ENCODE measurements around the gene PSTPIP2. TPM values are rescaled to one million over a fixed set of nuclear protein-coding genes. Genes with fewer than 3 reads are reported as not detected.
"Not testable (repeated sequence)": the region's sequence is repeated elsewhere in the genome, so short reads cannot be mapped to it uniquely, and the experiment has no call there.

The PSTPIP2 gene
- total and polyA plus RNA-seq, 7 donors: 0.48 to 18.8 (median 7.0) TPM

GRCh38 chr18:45967007-45967706, 104.9 kb downstream of the PSTPIP2 start, which contains the start of gene EPG5:
Gene EPG5, minus strand, starts transcription at chr18:45967329. Its CDS starts 90 bp downstream, at chr18:45967239.
- ATAC-seq: peak; percentile 99 to 100 (median 99)
- intact Hi-C loops (cut with DNase I): loop anchor here (5.0 kb wide), 1 partner anchor 105 kb away; the partner anchor contains the start of gene PSTPIP2 (in 2 of the 2)
- Histone ChIP-seq H3K4me1 (peaks cover 24% of the 10 kb centered on the region), H3K9me3 (no peaks in the 10 kb centered on the region), H3K27me3 (ENCODE audit: insufficient read depth in 3 of 3, low read length in 2 of 3) (no peaks in the 10 kb centered on the region), H3K4me3 (peak within 1 kb of the TSS; percentile 93), H3K36me3 (ENCODE audit: insufficient read depth in 1 of 2, low read depth in 1 of 2) (peaks cover 0 to 10% of the 10 kb centered on the region in 2 donors), H3K27ac (peak within 1 kb of the TSS; percentile 88)
- no peak for TF ChIP-seq CTCF (IDR thresholded peaks at IDR 0.05)
- 0 to 1% (median 1%) methylated on average over 49 to 50 of the region's 50 CpGs for WGBS, 3 donors
- DNase-seq: peak; percentile 95 to 96

- Histone ChIP-seq H3K36me3 (ENCODE audit: insufficient read depth in 1 of 2, low read depth in 1 of 2) (peaks cover 0 to 10% of the 10 kb centered on the region in 2 donors), H3K4me1 (peaks cover 33% of the 10 kb centered on the region)
- DNase-seq; H3K4me3 ChIP-seq; H3K27ac ChIP-seq; ATAC-seq; H3K9me3 ChIP-seq; H3K27me3 ChIP-seq (ENCODE audit: insufficient read depth in 3 of 3, low read length in 2 of 3): not testable (repeated sequence)
- WGBS, 3 donors: 96 to 98% (median 98%) methylated on average over 5 of the region's 5 CpGs
- intact Hi-C loops (cut with DNase I): loop anchor here (5.0 kb wide), 1 partner anchor 107 kb away; the partner anchor contains the start of gene PSTPIP2 (in 2 of the 2)
These were observed 107.1 kb downstream of the PSTPIP2 start for GRCh38 chr18:45964913-45965312.

- peak overlapping the region; percentile 56 for H3K27ac ChIP-seq
- TF ChIP-seq CTCF (IDR thresholded peaks at IDR 0.05): no peak
- peaks cover 0 to 10% of the 10 kb centered on the region in 2 donors for H3K36me3 ChIP-seq (ENCODE audit: insufficient read depth in 1 of 2, low read depth in 1 of 2)
- ATAC-seq (no peak), DNase-seq (no peak)
- H3K27me3 ChIP-seq (ENCODE audit: insufficient read depth in 3 of 3, low read length in 2 of 3): no peaks in the 10 kb centered on the region
- H3K4me3 ChIP-seq: no peak overlapping the region
- WGBS, 3 donors: 85 to 92% (median 90%) methylated on average over 5 of the region's 5 CpGs
- intact Hi-C loops (cut with DNase I): no loop called here
- no peaks in the 10 kb centered on the region for H3K9me3 ChIP-seq
- H3K4me1 ChIP-seq: peaks cover 44% of the 10 kb centered on the region
These were observed 109.2 kb downstream of the PSTPIP2 start for GRCh38 chr18:45962866-45963265.

- DNase-seq: no peak
- WGBS, 3 donors: 55 to 67% (median 57%) methylated on average over 2 of the region's 2 CpGs
- peak in 2 of 4 donors; percentile 48 to 65 for ATAC-seq
- H3K36me3 ChIP-seq (ENCODE audit: insufficient read depth in 1 of 2, low read depth in 1 of 2): peaks cover 0 to 10% of the 10 kb centered on the region in 2 donors
- intact Hi-C loops (cut with DNase I): no loop called here
- no peak for TF ChIP-seq CTCF (IDR thresholded peaks at IDR 0.05)
- no peaks in the 10 kb centered on the region for H3K9me3 ChIP-seq
- no peaks in the 10 kb centered on the region for H3K27me3 ChIP-seq (ENCODE audit: insufficient read depth in 3 of 3, low read length in 2 of 3)
- H3K27ac ChIP-seq: peak overlapping the region; percentile 56
- no peak overlapping the region for H3K4me3 ChIP-seq
- peaks cover 45% of the 10 kb centered on the region for H3K4me1 ChIP-seq
These were observed 109.6 kb downstream of the PSTPIP2 start for GRCh38 chr18:45962461-45962860.

- H3K27ac ChIP-seq; intact Hi-C loops (cut with DNase I): not testable (repeated sequence)
These were observed 112.6 kb downstream of the PSTPIP2 start for GRCh38 chr18:45959484-45959883.

More at GRCh38 chr18:45959484-45959883, 112.6 kb downstream of the PSTPIP2 start:
- H3K9me3 ChIP-seq; H3K27me3 ChIP-seq (ENCODE audit: insufficient read depth in 3 of 3, low read length in 2 of 3); H3K4me3 ChIP-seq; ATAC-seq; DNase-seq: not testable (repeated sequence)
- Histone ChIP-seq H3K4me1 (peaks cover 56% of the 10 kb centered on the region), H3K36me3 (ENCODE audit: insufficient read depth in 1 of 2, low read depth in 1 of 2) (peaks cover 3 to 13% of the 10 kb centered on the region in 2 donors)
- WGBS, 3 donors: 94 to 97% (median 95%) methylated on average over 7 of the region's 7 CpGs

Data from psoas muscle (tissue), 8 donors.